HCT116 (cell line): ENCODE measurements around the gene ZNF554. TPM values are rescaled to one million over a fixed set of nuclear protein-coding genes. Genes with fewer than 3 reads are reported as not detected.
A peak's percentile ranks its signal among the peaks of the same experiment; 100 is the strongest.

Experiments used
- ATAC-seq: fragments of 200-7000 bp; cut with Tn5 transposase; 2 replicates; pipeline ENCODE4 v1.9.1; 2020; ENCODE audit warnings: mild to moderate bottlenecking, moderate library complexity
- BruUV-seq: library from RNA; stranded (reverse); fragments of 400-500 nt; replicated peaks from 2 replicates; lab custom pipeline; 2021; lab: Mats Ljungman, UMichigan
- CTCF ChIA-PET: fragments of 300-600 bp; sonication (Branson Sonifier 250); formaldehyde crosslinking; loops from one replicate; lab custom pipeline; 2021; ENCODE audit warnings: antibody characterized with exemption; lab: Charles Lee
- POLR2A ChIA-PET: fragments of 300-600, 350-600 bp; sonication (Branson Sonifier 250); formaldehyde crosslinking; loops from one replicate; lab custom pipeline; 2021; ENCODE audit warnings: antibody characterized with exemption; lab: Charles Lee
- RAD21 ChIA-PET, 2 experiments: fragments of 300-600 bp; sonication (Branson Sonifier 250); formaldehyde crosslinking; loops; one replicate each; lab custom pipeline; 2023; ENCODE audit warnings: low total read pairs in 2 of 2; ENCODE audit not compliant: uncharacterized antibody in 2 of 2, unreplicated experiment in 2 of 2, low non-redundant PET in 1 of 2; lab: Charles Lee
- DNase-seq: peaks from one replicate; pipeline ENCODE4 v3.0.0-alpha.2; 2010; ENCODE audit warnings: low read depth, low spot score
- H2AFZ ChIP-seq: fragments of 200-600 bp; shearing (Covaris generic), sonication (generic); 2 replicates; pipeline ENCODE4 v1.6.1; 2017; ENCODE audit warnings: low read depth, mixed run types, mixed read lengths, antibody characterized with exemption, low read length; ENCODE audit not compliant: poor library complexity, severe bottlenecking
- H3K27ac ChIP-seq: 2 replicates; pipeline ENCODE4 v1.5.1; 2012; ENCODE audit warnings: low read depth, low read length
- H3K27me3 ChIP-seq: fragments of 200-600 bp; sonication (generic); 2 replicates; pipeline ENCODE4 v1.6.1; 2016; ENCODE audit warnings: mixed run types, low read length, mixed read lengths; ENCODE audit not compliant: insufficient read depth
- H3K36me3 ChIP-seq, 2 experiments: fragments of 200-500 bp in 1 of 2; fragments of 200-600 bp in 1 of 2; sonication (Bioruptor generic) in 1 of 2; sonication (generic) in 1 of 2; 2 replicates each; pipeline versions ENCODE4 v1.5.1 to v1.6.1; 2014 to 2016; ENCODE audit warnings: low read length in 2 of 2, inconsistent platforms in 1 of 2, mixed read lengths in 1 of 2, mixed run types in 1 of 2; ENCODE audit not compliant: insufficient read depth in 2 of 2, control insufficient read depth in 1 of 2
- H3K4me1 ChIP-seq, 2 experiments: fragments of 200-600 bp in 1 of 2; sonication (generic) in 1 of 2; 2 replicates each; pipeline versions ENCODE4 v1.5.1 to v1.6.1; 2012 to 2017; ENCODE audit warnings: low read length in 2 of 2, inconsistent platforms in 1 of 2, mild to moderate bottlenecking in 1 of 2, mixed read lengths in 1 of 2, mixed run types in 1 of 2, moderate library complexity in 1 of 2; ENCODE audit not compliant: insufficient read depth in 2 of 2, control insufficient read depth in 1 of 2
- H3K4me2 ChIP-seq: fragments of 200-600 bp; sonication (generic); 2 replicates; pipeline ENCODE4 v1.6.1; 2017; ENCODE audit warnings: mixed run types, low read length, mixed read lengths
- H3K4me3 ChIP-seq, 2 experiments: fragments of 200-600 bp in 1 of 2; sonication (generic) in 1 of 2; replicated peaks in 1 of 2; 2 replicates each; pipeline ENCODE4 v1.5.1; 2011 to 2016; ENCODE audit warnings: low read length in 2 of 2, control low read depth in 1 of 2, low read depth in 1 of 2, mild to moderate bottlenecking in 1 of 2, mixed read lengths in 1 of 2, mixed run types in 1 of 2
- H3K79me2 ChIP-seq: fragments of 200-600 bp; sonication (generic); 2 replicates; pipeline ENCODE4 v1.6.1; 2017; ENCODE audit warnings: mild to moderate bottlenecking, mixed run types, low read length, moderate library complexity, mixed read lengths; ENCODE audit not compliant: insufficient read depth
- H3K9ac ChIP-seq: fragments of 200-600 bp; sonication (generic); 2 replicates; pipeline ENCODE4 v1.6.1; 2016; ENCODE audit warnings: low read length, mixed read lengths
- H3K9me2 ChIP-seq: fragments of 200-600 bp; sonication (generic), shearing (Covaris generic); 2 replicates; pipeline ENCODE4 v1.6.1; 2017; ENCODE audit warnings: mixed run types, mild to moderate bottlenecking, moderate library complexity; ENCODE audit not compliant: insufficient read depth
- H3K9me3 ChIP-seq, 2 experiments: fragments of 200-500 bp in 1 of 2; fragments of 200-600 bp in 1 of 2; sonication (Bioruptor generic) in 1 of 2; sonication (generic) in 1 of 2; 2 replicates each; pipeline ENCODE4 v1.6.1; 2014 to 2017; ENCODE audit warnings: low read length in 2 of 2, mixed read lengths in 2 of 2, inconsistent platforms in 1 of 2, low read depth in 1 of 2, mild to moderate bottlenecking in 1 of 2, mixed run types in 1 of 2, moderate library complexity in 1 of 2; ENCODE audit not compliant: control insufficient read depth in 1 of 2, insufficient read depth in 1 of 2
- H4K20me1 ChIP-seq: fragments of 200-600 bp; sonication (generic), shearing (Covaris generic); 2 replicates; pipeline ENCODE4 v1.6.1; 2017; ENCODE audit warnings: mixed run types, mild to moderate bottlenecking, moderate library complexity; ENCODE audit not compliant: insufficient read depth
- CEBPB ChIP-seq: IDR thresholded peaks from 2 replicates; pipeline ENCODE4 v1.6.1; 2012; ENCODE audit warnings: low read depth
- EGR1 ChIP-seq: IDR thresholded peaks from 2 replicates; pipeline ENCODE4 v1.6.1; 2012; ENCODE audit warnings: low read depth
- JUND ChIP-seq: IDR thresholded peaks from 2 replicates; pipeline ENCODE4 v1.6.1; 2012
- RAD21 ChIP-seq: IDR thresholded peaks from 2 replicates; pipeline ENCODE4 v1.6.1; 2012; ENCODE audit warnings: low read depth, mild to moderate bottlenecking
- intact Hi-C: fragments of 100-400 bp; cut with micrococcal nuclease; formaldehyde crosslinking; loops from 2 replicates; pipeline ENCODE4 v1.10.0; 2022
- total RNA-seq: library from RNA; stranded (reverse); gene quantifications from one replicate; pipeline ENCODE4 v1.2.1, GENCODE V29; 2021; ENCODE audit not compliant: unreplicated experiment
- TF ChIP-seq, protein P1 (sequence below): IDR thresholded peaks from 2 replicates; pipeline ENCODE4 v1.6.1; 2012; ENCODE audit warnings: low read depth

Gene ZNF554
- total RNA-seq, 1 experiment from 2014 or later = 4.0 TPM

DNA sequence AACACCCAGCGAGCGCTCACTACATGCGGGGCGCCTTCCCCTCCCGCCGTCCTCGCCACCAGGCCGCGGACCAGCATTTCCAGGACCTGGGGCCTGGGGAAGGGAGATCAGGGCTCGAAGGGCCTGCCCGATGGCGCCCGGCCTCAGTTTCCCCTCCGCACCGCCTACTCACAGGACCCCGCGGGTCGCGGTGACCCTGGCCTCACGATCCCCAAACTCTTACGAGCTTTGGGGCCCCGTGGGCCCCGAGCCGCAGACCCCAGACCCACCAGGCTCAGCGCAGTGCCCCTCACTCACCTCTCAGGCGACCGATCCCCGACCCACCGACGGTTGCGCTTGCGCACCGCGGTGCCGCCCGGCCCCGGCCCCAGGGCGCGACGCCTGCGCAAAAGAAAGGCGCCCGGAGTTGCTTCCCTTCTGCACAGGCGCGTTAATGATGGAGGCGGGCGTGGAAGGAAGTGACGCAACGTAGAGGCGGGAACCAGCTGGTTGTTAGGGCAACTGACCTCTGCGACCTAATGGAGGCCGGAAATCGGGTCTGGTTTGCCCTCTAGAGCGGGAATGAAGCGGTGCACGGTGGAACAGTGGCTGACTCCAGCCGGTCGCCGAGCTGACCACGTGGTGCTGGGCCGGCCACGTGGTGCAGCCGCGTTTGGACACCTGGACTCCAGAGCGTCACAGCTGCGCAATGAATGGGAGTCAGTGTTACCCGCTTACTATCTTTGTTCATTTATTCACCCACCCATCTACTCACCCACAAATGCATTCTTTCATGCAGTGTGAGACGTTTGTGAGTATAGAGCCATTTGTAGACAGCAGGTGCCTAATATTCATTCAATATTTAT is 36.5 kb upstream of the ZNF554 start, which contains the start of gene SGTA (continued):
- TF ChIP-seq, protein P1, sequence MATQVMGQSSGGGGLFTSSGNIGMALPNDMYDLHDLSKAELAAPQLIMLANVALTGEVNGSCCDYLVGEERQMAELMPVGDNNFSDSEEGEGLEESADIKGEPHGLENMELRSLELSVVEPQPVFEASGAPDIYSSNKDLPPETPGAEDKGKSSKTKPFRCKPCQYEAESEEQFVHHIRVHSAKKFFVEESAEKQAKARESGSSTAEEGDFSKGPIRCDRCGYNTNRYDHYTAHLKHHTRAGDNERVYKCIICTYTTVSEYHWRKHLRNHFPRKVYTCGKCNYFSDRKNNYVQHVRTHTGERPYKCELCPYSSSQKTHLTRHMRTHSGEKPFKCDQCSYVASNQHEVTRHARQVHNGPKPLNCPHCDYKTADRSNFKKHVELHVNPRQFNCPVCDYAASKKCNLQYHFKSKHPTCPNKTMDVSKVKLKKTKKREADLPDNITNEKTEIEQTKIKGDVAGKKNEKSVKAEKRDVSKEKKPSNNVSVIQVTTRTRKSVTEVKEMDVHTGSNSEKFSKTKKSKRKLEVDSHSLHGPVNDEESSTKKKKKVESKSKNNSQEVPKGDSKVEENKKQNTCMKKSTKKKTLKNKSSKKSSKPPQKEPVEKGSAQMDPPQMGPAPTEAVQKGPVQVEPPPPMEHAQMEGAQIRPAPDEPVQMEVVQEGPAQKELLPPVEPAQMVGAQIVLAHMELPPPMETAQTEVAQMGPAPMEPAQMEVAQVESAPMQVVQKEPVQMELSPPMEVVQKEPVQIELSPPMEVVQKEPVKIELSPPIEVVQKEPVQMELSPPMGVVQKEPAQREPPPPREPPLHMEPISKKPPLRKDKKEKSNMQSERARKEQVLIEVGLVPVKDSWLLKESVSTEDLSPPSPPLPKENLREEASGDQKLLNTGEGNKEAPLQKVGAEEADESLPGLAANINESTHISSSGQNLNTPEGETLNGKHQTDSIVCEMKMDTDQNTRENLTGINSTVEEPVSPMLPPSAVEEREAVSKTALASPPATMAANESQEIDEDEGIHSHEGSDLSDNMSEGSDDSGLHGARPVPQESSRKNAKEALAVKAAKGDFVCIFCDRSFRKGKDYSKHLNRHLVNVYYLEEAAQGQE = no peak
- TF ChIP-seq, all 23 proteins: peak for 11

DNA sequence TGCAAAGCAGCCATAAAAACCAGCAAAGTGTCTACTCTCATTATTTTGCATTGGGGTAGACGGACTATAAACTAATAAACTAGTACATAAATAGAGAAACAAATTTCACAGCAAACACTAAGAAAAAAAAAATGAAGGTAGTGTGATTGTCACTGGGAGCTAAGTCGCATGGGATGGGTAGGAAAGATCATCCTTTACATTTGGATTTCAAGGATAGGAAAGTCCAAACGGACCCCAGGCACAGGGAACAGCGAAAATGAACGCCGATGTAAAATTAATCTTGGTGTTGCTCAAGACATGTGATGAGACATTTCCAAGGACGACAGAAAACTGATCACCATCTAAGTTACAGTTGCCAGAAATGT is 35.9 kb upstream of the ZNF554 start:
- H3K9me2 ChIP-seq = no peaks in the 10 kb centered on the region
- H4K20me1 ChIP-seq = peaks cover 6% of the 10 kb centered on the region; the same call in 1 of the 2 replicates
- RAD21 ChIA-PET = no interaction called here
- no peak for TF ChIP-seq EGR1
- TF ChIP-seq CEBPB = no peak
- TF ChIP-seq, protein P1 = no peak
- no peak for TF ChIP-seq JUND
- no peak for TF ChIP-seq RAD21
- TF ChIP-seq, all 23 proteins: peak for 0
- Histone ChIP-seq H3K4me1 (peaks cover 26 to 42% of the 10 kb centered on the region in 2 experiments), H3K79me2 (peaks cover 79% of the 10 kb centered on the region), H3K27me3 (no peaks in the 10 kb centered on the region), H2AFZ (no peak overlapping the region), H3K9ac (peak overlapping the region; percentile 44), H3K4me2 (peak overlapping the region; percentile 53), H3K36me3 (peaks cover 0 to 16% of the 10 kb centered on the region in 2 experiments; a peak in 1 of 4 replicates), H3K27ac (peak overlapping the region; percentile 87), H3K9me3 (no peaks in the 10 kb centered on the region), H3K4me3 (peak overlapping the region in 1 of 2 experiments; percentile 84; a peak in 2 of 4 replicates)
- no TSS peak for BruUV-seq
- ChIA-PET POLR2A (interaction anchor here (1.1 kb wide), 1 partner anchor 308 kb away, joined by 4 read pairs; the partner anchor contains the start of gene GADD45B), CTCF (interaction anchor here (0.9 to 1.1 kb wide), 2 partner anchors 136 to 345 kb away, joined by 3 to 6 read pairs; no protein-coding TSS in a partner anchor)
- no peak for DNase-seq
- intact Hi-C loops = no loop called here
- ATAC-seq = no peak
